Measurements from ENCODE around the gene DLGAP1. TPM values are rescaled to one million over a fixed set of nuclear protein-coding genes. Genes with fewer than 3 reads are reported as not detected.

DLGAP1 gene
- polyA plus RNA-seq, 1 of the 3 experiments (the other 2 are of a cell fraction), result not detected

GRCh38 chr18:3625742-3626091 is 829.4 kb downstream of the DLGAP1 start:
- no peaks in the 10 kb centered on the region for H4K20me1 ChIP-seq (ENCODE audit: insufficient read depth)
- H3F3A ChIP-seq (replicated peaks; ENCODE audit: insufficient read depth), result peaks cover 42% of the 10 kb centered on the region
- H3K79me2 ChIP-seq (ENCODE audit: insufficient read depth), result no peaks in the 10 kb centered on the region
- H3K4me2 ChIP-seq, result peak overlapping the region; percentile 74
- no peaks in the 10 kb centered on the region for H3K27me3 ChIP-seq (ENCODE audit: insufficient read depth)
- DNase-seq, result no peak
- H3K4me1 ChIP-seq (ENCODE audit: control insufficient read depth in 1 of 2, insufficient read depth in 2 of 2, low read depth in 1 of 2, low read length in 1 of 2), result peaks cover 22 to 40% of the 10 kb centered on the region in 2 experiments
- H3K9me2 ChIP-seq, result no peaks in the 10 kb centered on the region
- no peaks in the 10 kb centered on the region for H3K9me3 ChIP-seq
- TF ChIP-seq JUND (IDR thresholded peaks at IDR 0.05), result no peak
- no peak for TF ChIP-seq EP300 (IDR thresholded peaks at IDR 0.05; ENCODE audit: borderline replicate concordance in 1 of 2, low read depth in 1 of 2, low read length in 1 of 2)
- peak; percentile 6; the same call in 1 of the 2 replicates for TF ChIP-seq RXRA (IDR thresholded peaks at IDR 0.05; ENCODE audit: borderline replicate concordance, low read depth)
- TF ChIP-seq PBX3 (IDR thresholded peaks at IDR 0.05), result peak; percentile 31; the same call in 1 of the 2 replicates
- CTCF ChIA-PET, result interaction anchor here (0.6 kb wide), 1 partner anchor 41 kb away, joined by 4 read pairs; no protein-coding TSS in a partner anchor
- peak overlapping the region; percentile 89 to 100; a peak in 3 of 4 replicates for H3K27ac ChIP-seq (ENCODE audit: low read depth in 2 of 2, low read length in 1 of 2)
- POLR2A ChIA-PET, result no interaction called here
- H3K9ac ChIP-seq, result peak overlapping the region; percentile 99
- H3K4me3 ChIP-seq (ENCODE audit: low read depth in 2 of 2, low read length in 1 of 2), result no peak overlapping the region
- no peaks in the 10 kb centered on the region for H3K36me3 ChIP-seq (replicated peaks in 1 of 2; ENCODE audit: control insufficient read depth in 1 of 2, insufficient read depth in 2 of 2, low read length in 1 of 2)
- H2AFZ ChIP-seq (ENCODE audit: low read depth), result no peak overlapping the region; the same call in 1 of the 2 replicates

DNA sequence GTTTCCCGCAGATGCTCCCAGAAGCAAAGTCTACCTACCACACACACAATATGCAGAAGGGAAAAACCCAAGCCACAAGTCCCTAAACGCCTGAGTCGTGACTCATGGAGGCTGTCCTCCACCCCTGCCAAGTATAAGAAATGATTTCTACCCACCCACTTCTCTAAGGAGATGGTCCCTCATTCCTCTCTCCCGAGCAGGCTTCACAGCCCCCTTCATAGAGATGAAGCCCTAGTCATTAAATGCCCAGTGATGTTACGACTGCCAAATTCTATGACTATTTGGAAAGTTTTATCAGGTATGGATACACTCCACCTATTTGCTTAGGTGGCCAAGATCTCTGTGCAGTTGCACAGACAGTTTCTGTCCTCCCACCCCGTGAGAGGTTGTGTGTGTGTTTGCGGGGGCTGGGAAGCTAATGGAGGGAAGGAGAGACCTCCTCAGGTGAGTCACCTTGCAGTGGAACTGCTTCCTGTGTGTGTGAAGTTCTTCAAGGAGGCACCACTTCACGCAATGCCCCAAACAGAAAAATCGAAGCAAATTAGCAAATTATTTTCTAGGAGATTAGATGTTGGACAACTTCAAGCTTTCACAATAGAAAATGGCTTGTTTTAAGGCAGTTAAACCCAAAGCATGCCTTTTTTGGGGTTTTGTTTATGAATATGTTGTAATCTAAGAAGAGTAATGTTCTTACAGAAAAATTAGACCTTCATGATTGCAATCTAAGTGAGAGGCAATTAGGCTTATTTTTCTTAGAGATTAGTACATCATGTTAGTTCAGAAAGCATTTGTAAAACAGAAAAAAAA is 830.0 kb downstream of the DLGAP1 start:
- Histone ChIP-seq H3K4me3 (ENCODE audit: low read depth in 2 of 2, low read length in 1 of 2) (peak overlapping the region; percentile 15 to 53; a peak in 3 of 4 replicates), H3F3A (replicated peaks; ENCODE audit: insufficient read depth) (peaks cover 42% of the 10 kb centered on the region), H3K4me2 (peak overlapping the region; percentile 74), H3K36me3 (replicated peaks in 1 of 2; ENCODE audit: control insufficient read depth in 1 of 2, insufficient read depth in 2 of 2, low read length in 1 of 2) (no peaks in the 10 kb centered on the region), H3K27me3 (ENCODE audit: insufficient read depth) (no peaks in the 10 kb centered on the region), H2AFZ (ENCODE audit: low read depth) (peak overlapping the region; percentile 62; the same call in 1 of the 2 replicates), H4K20me1 (ENCODE audit: insufficient read depth) (no peaks in the 10 kb centered on the region), H3K4me1 (ENCODE audit: control insufficient read depth in 1 of 2, insufficient read depth in 2 of 2, low read depth in 1 of 2, low read length in 1 of 2) (peaks cover 22 to 40% of the 10 kb centered on the region in 2 experiments), H3K9ac (peak overlapping the region; percentile 99), H3K27ac (ENCODE audit: low read depth in 2 of 2, low read length in 1 of 2) (peak overlapping the region; percentile 89 to 100), H3K9me2 (no peaks in the 10 kb centered on the region), H3K79me2 (ENCODE audit: insufficient read depth) (no peaks in the 10 kb centered on the region), H3K9me3 (no peaks in the 10 kb centered on the region)
- DNase-seq, result no peak
- ChIA-PET CTCF (interaction anchor here (0.6 to 1.4 kb wide), 2 partner anchors 41 to 327 kb away, joined by 3 to 4 read pairs; no protein-coding TSS in a partner anchor), POLR2A (no interaction called here)
- 20% methylated on average over 9 of the region's 9 CpGs for WGBS (ENCODE audit: low lambda C conversion rate)
- TF ChIP-seq FOSL2 (IDR thresholded peaks at IDR 0.05; ENCODE audit: borderline replicate concordance, low read depth) (peak; percentile 74), NFIC (IDR thresholded peaks at IDR 0.05; ENCODE audit: borderline replicate concordance) (peak; percentile 72), MEF2A (IDR thresholded peaks at IDR 0.05; ENCODE audit: borderline replicate concordance, low read depth) (peak; percentile 73; the same call in 1 of the 2 replicates), NRF1 (IDR thresholded peaks at IDR 0.05; ENCODE audit: low read depth, low read length) (no peak), POLR2AphosphoS5 (IDR thresholded peaks at IDR 0.05; ENCODE audit: low read depth, low read length) (peak; percentile 61), ELF1 (IDR thresholded peaks at IDR 0.05) (no peak), MAX (IDR thresholded peaks at IDR 0.05; ENCODE audit: low read depth) (peak; percentile 3; the same call in 1 of the 2 replicates), TAF1 (IDR thresholded peaks at IDR 0.05; ENCODE audit: borderline replicate concordance, low read depth, low read length) (peak; percentile 47; the same call in 1 of the 2 replicates), EP300 (IDR thresholded peaks at IDR 0.05; ENCODE audit: borderline replicate concordance in 1 of 2, low read depth in 1 of 2, low read length in 1 of 2) (peak in 1 of 2 experiments; percentile 71; a peak in 1 of 4 replicates), RXRA (IDR thresholded peaks at IDR 0.05; ENCODE audit: borderline replicate concordance, low read depth) (0 out of 2 replicates have a peak, but pooled peaks have one; percentile 12), JUND (IDR thresholded peaks at IDR 0.05) (peak; percentile 76), TEAD4 (IDR thresholded peaks at IDR 0.05; ENCODE audit: borderline replicate concordance, insufficient read depth) (peak; percentile 37; the same call in 1 of the 2 replicates), TCF12 (IDR thresholded peaks at IDR 0.05) (peak; percentile 74), YY1 (IDR thresholded peaks at IDR 0.05; ENCODE audit: low read depth) (no peak), FOXM1 (IDR thresholded peaks at IDR 0.05; ENCODE audit: low read depth) (no peak), PBX3 (IDR thresholded peaks at IDR 0.05) (peak; percentile 66), SIN3A (IDR thresholded peaks at IDR 0.05; ENCODE audit: borderline replicate concordance, low read depth, low read length) (peak; percentile 18; the same call in 1 of the 2 replicates), GATA2 (CRISPR knock-in tag; IDR thresholded peaks at IDR 0.05) (no peak)
- TF ChIP-seq, protein P1, sequence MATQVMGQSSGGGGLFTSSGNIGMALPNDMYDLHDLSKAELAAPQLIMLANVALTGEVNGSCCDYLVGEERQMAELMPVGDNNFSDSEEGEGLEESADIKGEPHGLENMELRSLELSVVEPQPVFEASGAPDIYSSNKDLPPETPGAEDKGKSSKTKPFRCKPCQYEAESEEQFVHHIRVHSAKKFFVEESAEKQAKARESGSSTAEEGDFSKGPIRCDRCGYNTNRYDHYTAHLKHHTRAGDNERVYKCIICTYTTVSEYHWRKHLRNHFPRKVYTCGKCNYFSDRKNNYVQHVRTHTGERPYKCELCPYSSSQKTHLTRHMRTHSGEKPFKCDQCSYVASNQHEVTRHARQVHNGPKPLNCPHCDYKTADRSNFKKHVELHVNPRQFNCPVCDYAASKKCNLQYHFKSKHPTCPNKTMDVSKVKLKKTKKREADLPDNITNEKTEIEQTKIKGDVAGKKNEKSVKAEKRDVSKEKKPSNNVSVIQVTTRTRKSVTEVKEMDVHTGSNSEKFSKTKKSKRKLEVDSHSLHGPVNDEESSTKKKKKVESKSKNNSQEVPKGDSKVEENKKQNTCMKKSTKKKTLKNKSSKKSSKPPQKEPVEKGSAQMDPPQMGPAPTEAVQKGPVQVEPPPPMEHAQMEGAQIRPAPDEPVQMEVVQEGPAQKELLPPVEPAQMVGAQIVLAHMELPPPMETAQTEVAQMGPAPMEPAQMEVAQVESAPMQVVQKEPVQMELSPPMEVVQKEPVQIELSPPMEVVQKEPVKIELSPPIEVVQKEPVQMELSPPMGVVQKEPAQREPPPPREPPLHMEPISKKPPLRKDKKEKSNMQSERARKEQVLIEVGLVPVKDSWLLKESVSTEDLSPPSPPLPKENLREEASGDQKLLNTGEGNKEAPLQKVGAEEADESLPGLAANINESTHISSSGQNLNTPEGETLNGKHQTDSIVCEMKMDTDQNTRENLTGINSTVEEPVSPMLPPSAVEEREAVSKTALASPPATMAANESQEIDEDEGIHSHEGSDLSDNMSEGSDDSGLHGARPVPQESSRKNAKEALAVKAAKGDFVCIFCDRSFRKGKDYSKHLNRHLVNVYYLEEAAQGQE (IDR thresholded peaks at IDR 0.05; ENCODE audit: low read depth, low read length), result peak; percentile 10
